Coronary artery (tissue), 2 donors: Measurements from ENCODE around the gene PCSK5.

Experiments used
- DNase-seq: peaks from one replicate; pipeline ENCODE4 v3.0.0-alpha.2; 2017; ENCODE audit warnings: low spot score
- H3K27ac ChIP-seq, 2 donors: fragments of 200-600 bp; sonication (generic); one replicate each; pipeline ENCODE4 v1.5.1; 2016 to 2019
- H3K4me3 ChIP-seq: fragments of 200-600 bp; sonication (generic); 2 replicates; pipeline ENCODE4 v1.5.1; 2016; ENCODE audit warnings: mild to moderate bottlenecking, moderate library complexity
- CTCF ChIP-seq: fragments of 200-600 bp; sonication (generic); IDR thresholded peaks from one replicate; pipeline ENCODE4 v1.5.1; 2019; ENCODE audit warnings: antibody characterized with exemption

The PCSK5 gene

GRCh38 chr9:76027416-76027815 lies 136.9 kb downstream of the PCSK5 start:
- no peak overlapping the region for H3K27ac ChIP-seq
- H3K4me3 ChIP-seq, result no peak overlapping the region
- no peak for DNase-seq

GRCh38 chr9:76027861-76028260 lies 137.4 kb downstream of the PCSK5 start:
- TF ChIP-seq CTCF, result no peak
- Histone ChIP-seq H3K4me3 (no peak overlapping the region), H3K27ac (no peak overlapping the region)
- no peak for DNase-seq

More at GRCh38 chr9:76027416-76027815, 136.9 kb downstream of the PCSK5 start:
- no peak for TF ChIP-seq CTCF

GRCh38 chr9:76032038-76032796 lies 141.7 kb downstream of the PCSK5 start:
- no peak overlapping the region for H3K4me3 ChIP-seq
- no peak overlapping the region for H3K27ac ChIP-seq
- no peak for DNase-seq
- TF ChIP-seq CTCF, result no peak

- H3K4me3 ChIP-seq, result no peak overlapping the region
- no peak for TF ChIP-seq CTCF
- H3K27ac ChIP-seq, result no peak overlapping the region
- DNase-seq, result no peak
Measured at GRCh38 chr9:76032797-76033373, 142.4 kb downstream of the PCSK5 start.

GRCh38 chr9:76034049-76034448 lies 143.6 kb downstream of the PCSK5 start:
- Histone ChIP-seq H3K27ac (no peak overlapping the region), H3K4me3 (no peak overlapping the region)
- no peak for TF ChIP-seq CTCF
- DNase-seq, result no peak

GRCh38 chr9:76036762-76037161 lies 146.3 kb downstream of the PCSK5 start:
- DNase-seq, result no peak
- Histone ChIP-seq H3K27ac (no peak overlapping the region), H3K4me3 (no peak overlapping the region)
- TF ChIP-seq CTCF, result no peak
